IMR-90 (cell line): ENCODE results near the gene CALHM3. TPM values are rescaled to one million over a fixed set of nuclear protein-coding genes. Genes with fewer than 3 reads are reported as not detected.

Experiments
- ATAC-seq: fragments of 200-7000 bp; cut with Tn5 transposase; 2 replicates; pipeline ENCODE4 v1.9.1; 2020; ENCODE audit warnings: low read depth, mild to moderate bottlenecking, moderate library complexity
- BruUV-seq: library from RNA; stranded (reverse); fragments of 400-500 nt; replicated peaks from 2 replicates; lab custom pipeline; 2021; lab: Mats Ljungman, UMichigan
- CTCF ChIA-PET: fragments of 300-600 bp; formaldehyde crosslinking; extraction: SDS; loops from one replicate; lab custom pipeline; 2021; ENCODE audit warnings: antibody characterized with exemption; lab: Yijun Ruan, JAX
- POLR2A ChIA-PET: fragments of 300-600 bp; sonication (Branson Sonifier 250); formaldehyde crosslinking; loops from one replicate; lab custom pipeline; 2022; ENCODE audit warnings: antibody characterized with exemption; ENCODE audit not compliant: unreplicated experiment; lab: Charles Lee
- DNase-seq: peaks from one replicate; pipeline ENCODE4 v3.0.0; 2013
- H2AFZ ChIP-seq: replicated peaks from 2 replicates; pipeline ENCODE3; 2013; ENCODE audit warnings: low read length, mild to moderate bottlenecking; ENCODE audit not compliant: poor library complexity
- H2AK5ac ChIP-seq: 2 replicates; pipeline ENCODE4 v1.6.1; 2013; ENCODE audit warnings: low read depth, low read length, inconsistent platforms
- H2AK9ac ChIP-seq: replicated peaks from 2 replicates; pipeline ENCODE3; 2013; ENCODE audit warnings: mild to moderate bottlenecking, low read depth, low read length, moderate library complexity; ENCODE audit not compliant: poor library complexity
- H2BK120ac ChIP-seq: 2 replicates; pipeline ENCODE4 v1.6.1; 2013; ENCODE audit warnings: low read depth, low read length, inconsistent platforms
- H2BK15ac ChIP-seq: 3 replicates; pipeline ENCODE4 v1.6.1; 2013; ENCODE audit warnings: low read depth, low read length, inconsistent platforms
- H2BK20ac ChIP-seq: 2 replicates; pipeline ENCODE4 v1.6.1; 2013; ENCODE audit warnings: low read depth, mild to moderate bottlenecking, inconsistent platforms, low read length, moderate library complexity
- H2BK5ac ChIP-seq: 2 replicates; pipeline ENCODE4 v1.6.1; 2013; ENCODE audit warnings: mild to moderate bottlenecking, low read depth, low read length, inconsistent platforms; ENCODE audit not compliant: poor library complexity, severe bottlenecking
- H3K14ac ChIP-seq: replicated peaks from 2 replicates; pipeline ENCODE4 v1.6.1; 2013; ENCODE audit warnings: low read depth, low read length, inconsistent platforms
- H3K18ac ChIP-seq: 2 replicates; pipeline ENCODE4 v1.6.1; 2013; ENCODE audit warnings: low read depth, low read length, control low read depth
- H3K23ac ChIP-seq: 2 replicates; pipeline ENCODE4 v1.6.1; 2013; ENCODE audit warnings: low read depth, low read length, inconsistent platforms
- H3K27ac ChIP-seq: 2 replicates; pipeline ENCODE4 v1.5.1; 2013; ENCODE audit warnings: mild to moderate bottlenecking, control low read depth, low read length; ENCODE audit not compliant: insufficient read depth
- H3K27me3 ChIP-seq: 2 replicates; pipeline ENCODE4 v1.6.1; 2013; ENCODE audit warnings: low read length; ENCODE audit not compliant: control insufficient read depth, insufficient read depth
- H3K36me3 ChIP-seq: 2 replicates; pipeline ENCODE4 v1.6.1; 2013; ENCODE audit warnings: low read length, mixed read lengths; ENCODE audit not compliant: control insufficient read depth, insufficient read depth
- H3K4ac ChIP-seq: 2 replicates; pipeline ENCODE4 v1.6.1; 2013; ENCODE audit warnings: low read depth, low read length, inconsistent platforms
- H3K4me1 ChIP-seq: 2 replicates; pipeline ENCODE4 v1.6.1; 2013; ENCODE audit warnings: low read length, mixed read lengths; ENCODE audit not compliant: control insufficient read depth, insufficient read depth
- H3K4me2 ChIP-seq: 2 replicates; pipeline ENCODE4 v1.6.1; 2013; ENCODE audit warnings: low read depth, mild to moderate bottlenecking, control low read depth, low read length, moderate library complexity
- H3K4me3 ChIP-seq: 2 replicates; pipeline ENCODE4 v1.5.1; 2013; ENCODE audit warnings: low read depth, mild to moderate bottlenecking, control low read depth, low read length, moderate library complexity; ENCODE audit not compliant: insufficient read depth
- H3K56ac ChIP-seq: 2 replicates; pipeline ENCODE4 v1.6.1; 2013; ENCODE audit warnings: low read length, inconsistent platforms; ENCODE audit not compliant: insufficient read depth; ENCODE audit errors: extremely low read depth
- H3K79me1 ChIP-seq, 2 experiments: 2 replicates each; pipeline ENCODE4 v1.6.1; 2013; ENCODE audit warnings: low read length in 2 of 2, inconsistent platforms in 1 of 2, low read depth in 1 of 2
- H3K9ac ChIP-seq: 2 replicates; pipeline ENCODE4 v1.6.1; 2013; ENCODE audit warnings: low read depth, low read length, control low read depth
- H3K9me1 ChIP-seq: 2 replicates; pipeline ENCODE4 v1.6.1; 2013; ENCODE audit warnings: low read length, inconsistent platforms; ENCODE audit not compliant: insufficient read depth
- H3K9me3 ChIP-seq: 2 replicates; pipeline ENCODE4 v1.6.1; 2013; ENCODE audit warnings: low read length; ENCODE audit not compliant: control insufficient read depth, insufficient read depth
- H4K20me1 ChIP-seq: 2 replicates; pipeline ENCODE4 v1.6.1; 2013; ENCODE audit warnings: low read length, inconsistent platforms; ENCODE audit not compliant: insufficient read depth
- H4K5ac ChIP-seq: 2 replicates; pipeline ENCODE4 v1.6.1; 2013; ENCODE audit warnings: mild to moderate bottlenecking, low read depth, low read length, control low read depth
- H4K8ac ChIP-seq, 2 experiments: 2 replicates each; pipeline ENCODE4 v1.6.1; 2013; ENCODE audit warnings: low read depth in 2 of 2, low read length in 2 of 2, control low read depth in 1 of 2, inconsistent platforms in 1 of 2
- H4K91ac ChIP-seq: 2 replicates; pipeline ENCODE4 v1.6.1; 2013; ENCODE audit warnings: low read depth, low read length, inconsistent platforms; ENCODE audit not compliant: insufficient read depth
- BHLHE40 ChIP-seq: fragments of 150-350 bp; IDR thresholded peaks from 2 replicates; pipeline ENCODE4 v1.6.1; 2016; ENCODE audit warnings: mild to moderate bottlenecking, low read depth, low read length
- CEBPB ChIP-seq: IDR thresholded peaks from 2 replicates; pipeline ENCODE4 v1.6.1; 2012; ENCODE audit warnings: low read depth, low read length, improper control_type of control experiment
- CHD1 ChIP-seq: IDR thresholded peaks from 2 replicates; pipeline ENCODE4 v1.6.1; 2012; ENCODE audit warnings: low read depth, low read length, improper control_type of control experiment
- FOS ChIP-seq: fragments of 150-350 bp; IDR thresholded peaks from 2 replicates; pipeline ENCODE4 v1.6.1; 2016; ENCODE audit warnings: low read depth, low read length
- MAFK ChIP-seq: IDR thresholded peaks from 2 replicates; pipeline ENCODE4 v1.6.1; 2012; ENCODE audit warnings: low read depth, low read length, improper control_type of control experiment
- MXI1 ChIP-seq: IDR thresholded peaks from 2 replicates; pipeline ENCODE4 v1.6.1; 2012; ENCODE audit warnings: low read depth, mild to moderate bottlenecking, low read length, moderate library complexity, borderline replicate concordance
- NFE2L2 ChIP-seq: fragments of 150-350 bp; IDR thresholded peaks from 2 replicates; pipeline ENCODE4 v1.6.1; 2016; ENCODE audit warnings: low read depth, mild to moderate bottlenecking, low read length
- POLR2A ChIP-seq: IDR thresholded peaks from 2 replicates; pipeline ENCODE4 v1.6.1; 2012; ENCODE audit warnings: mild to moderate bottlenecking, low read depth, low read length
- RAD21 ChIP-seq: IDR thresholded peaks from 2 replicates; pipeline ENCODE4 v1.6.1; 2012; ENCODE audit warnings: low read length, improper control_type of control experiment
- RCOR1 ChIP-seq: IDR thresholded peaks from 2 replicates; pipeline ENCODE4 v1.6.1; 2012; ENCODE audit warnings: mild to moderate bottlenecking, low read length, improper control_type of control experiment; ENCODE audit not compliant: insufficient replicate concordance
- RFX5 ChIP-seq: IDR thresholded peaks from 2 replicates; pipeline ENCODE4 v1.8.0; 2012; ENCODE audit warnings: low read depth, mild to moderate bottlenecking, low read length, moderate library complexity
- SMC3 ChIP-seq: fragments of 150-350 bp; IDR thresholded peaks from 2 replicates; pipeline ENCODE4 v1.6.1; 2016; ENCODE audit warnings: low read depth, mild to moderate bottlenecking, antibody characterized with exemption, low read length, moderate library complexity
- WGBS, 2 experiments: methylation state at CpG; one replicate each; pipeline versions ENCODE4 v1.1.5 to v1.1.7; 2013; ENCODE audit warnings: missing lambda C conversion rate in 2 of 2; ENCODE audit not compliant: insufficient read length in 1 of 2; ENCODE audit errors: extremely low coverage in 2 of 2; 5-methylcytosine and 5-hydroxymethylcytosine counted together
- dilution Hi-C: fragments of 300-500 bp; cut with HindIII; formaldehyde crosslinking; loops from one replicate; pipeline ENCODE4 v1.14.3; 2018; ENCODE audit warnings: low sequenced_read_pairs; ENCODE audit not compliant: unreplicated experiment
- in situ Hi-C: fragments of 300-500 bp; cut with MboI; formaldehyde crosslinking; loops from 3 replicates; pipeline ENCODE4 v1.14.3; 2019; ENCODE audit warnings: low sequenced_read_pairs, inconsistent platforms, mixed read lengths
- intact Hi-C: fragments of 100-400 bp; cut with micrococcal nuclease; formaldehyde crosslinking; loops from 2 replicates; pipeline ENCODE4 v1.10.0; 2022
- polyA plus RNA-seq, 3 experiments: library from polyadenylated mRNA; depleted of rRNA; stranded (reverse); fragments of >200 nt; gene quantifications; 2 replicates each; pipeline ENCODE4 v1.2.3, GENCODE V29; 2012; ENCODE audit warnings: low replicate concordance in 1 of 3
- total RNA-seq: library from RNA; depleted of rRNA; stranded (reverse); fragments of >200 nt; gene quantifications from 2 replicates; pipeline ENCODE4 v1.2.3, GENCODE V29; 2012
- TF ChIP-seq, protein P1 (sequence below): fragments of 150-350 bp; IDR thresholded peaks from 2 replicates; pipeline ENCODE4 v1.6.1; 2016; ENCODE audit warnings: low read depth, mild to moderate bottlenecking, low read length, moderate library complexity, borderline replicate concordance
- TF ChIP-seq, protein P2 (sequence below): conservative IDR thresholded peaks from 2 replicates; pipeline ENCODE4 v1.5.1; 2012; ENCODE audit warnings: mild to moderate bottlenecking, low read depth, low read length, improper control_type of control experiment
- TF ChIP-seq, protein P3 (sequence below): fragments of 150-350 bp; IDR thresholded peaks from 2 replicates; pipeline ENCODE4 v1.6.1; 2017; ENCODE audit warnings: mild to moderate bottlenecking, antibody characterized with exemption, low read length, low read depth

Gene CALHM3
- total and polyA plus RNA-seq, 2 of the 4 experiments (the other 2 are of a cell fraction), result not detected

DNA sequence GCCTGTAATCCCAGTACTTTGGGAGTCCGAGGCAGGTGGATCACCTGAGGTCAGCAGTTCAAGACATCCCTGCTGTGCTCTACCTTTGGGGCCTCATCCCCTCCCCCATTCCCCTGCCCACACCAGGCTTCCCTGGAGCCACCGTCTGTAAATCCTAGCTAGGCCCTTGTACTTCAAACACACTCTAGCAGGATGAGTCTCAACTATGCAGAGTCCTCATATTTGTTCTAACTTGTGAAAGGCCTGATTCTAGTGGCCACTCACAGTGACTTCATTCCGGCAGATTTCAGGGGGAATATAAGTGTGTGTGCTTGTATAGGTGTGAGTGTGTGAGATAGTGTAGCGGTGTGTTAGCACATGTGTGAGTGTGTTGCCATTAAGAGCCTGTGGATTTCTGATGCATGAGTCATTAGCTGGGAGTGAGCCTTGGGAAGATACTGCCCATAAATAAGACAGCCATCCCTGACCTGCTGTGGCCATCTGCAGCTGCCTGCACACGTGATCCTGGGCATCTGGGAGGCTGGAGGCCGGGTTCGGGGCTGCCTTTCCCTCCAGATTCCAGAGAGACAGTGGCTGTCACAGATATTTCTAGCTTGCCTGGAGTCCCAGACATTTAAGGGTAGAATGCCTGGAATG is 12.8 kb upstream of the CALHM3 start:
- Histone ChIP-seq H2BK15ac (no peak overlapping the region), H3K18ac (no peak overlapping the region), H3K9me3 (no peaks in the 10 kb centered on the region), H2AK5ac (peak overlapping the region; percentile 21; the same call in 1 of the 2 replicates), H3K9me1 (peaks cover 9% of the 10 kb centered on the region; the same call in 1 of the 2 replicates), H4K8ac (no peak overlapping the region), H3K27me3 (peaks cover 55% of the 10 kb centered on the region), H3K27ac (no peak overlapping the region), H2BK20ac (no peak overlapping the region), H2BK5ac (no peak overlapping the region), H4K20me1 (peaks cover 16% of the 10 kb centered on the region; the same call in 1 of the 2 replicates), H3K14ac (no peak overlapping the region), H3K4me1 (peaks cover 19% of the 10 kb centered on the region), H3K4me2 (peak overlapping the region; percentile 6; the same call in 1 of the 2 replicates), H3K4ac (peak overlapping the region; percentile 7; the same call in 1 of the 2 replicates), H3K23ac (no peak overlapping the region), H4K91ac (no peak overlapping the region), H3K56ac (no peak overlapping the region), H2AFZ (peak overlapping the region; percentile 68), H3K4me3 (no peak overlapping the region), H2BK120ac (no peak overlapping the region), H2AK9ac (peak overlapping the region; percentile 33), H3K36me3 (no peaks in the 10 kb centered on the region), H3K79me1 (no peaks in the 10 kb centered on the region), H3K9ac (no peak overlapping the region), H4K5ac (no peak overlapping the region)
- 25% methylated on average over 4 of the region's 7 CpGs; no CpG with 5 or more reads in 1 of the 2 experiments for WGBS, 2 experiments
- ATAC-seq (peak; percentile 81), DNase-seq (peak; percentile 98)
- in situ Hi-C loops (loop anchor here (10.0 kb wide), 1 partner anchor 193 kb away; no protein-coding TSS in a partner anchor), intact Hi-C loops (no loop called here), dilution Hi-C loops (no loop called here)
- BruUV-seq, result no TSS peak
- POLR2A ChIA-PET, result no interaction called here
- CTCF ChIA-PET, result no interaction called here
- TF ChIP-seq FOS (peak; percentile 79), NFE2L2 (no peak), BHLHE40 (peak; percentile 87; the same call in 1 of the 2 replicates), SMC3 (no peak), RCOR1 (peak; percentile 79), MAFK (no peak), CHD1 (no peak), RAD21 (no peak), POLR2A (no peak), MXI1 (peak; percentile 39; the same call in 1 of the 2 replicates), CEBPB (no peak), RFX5 (no peak)
- TF ChIP-seq, protein P1, sequence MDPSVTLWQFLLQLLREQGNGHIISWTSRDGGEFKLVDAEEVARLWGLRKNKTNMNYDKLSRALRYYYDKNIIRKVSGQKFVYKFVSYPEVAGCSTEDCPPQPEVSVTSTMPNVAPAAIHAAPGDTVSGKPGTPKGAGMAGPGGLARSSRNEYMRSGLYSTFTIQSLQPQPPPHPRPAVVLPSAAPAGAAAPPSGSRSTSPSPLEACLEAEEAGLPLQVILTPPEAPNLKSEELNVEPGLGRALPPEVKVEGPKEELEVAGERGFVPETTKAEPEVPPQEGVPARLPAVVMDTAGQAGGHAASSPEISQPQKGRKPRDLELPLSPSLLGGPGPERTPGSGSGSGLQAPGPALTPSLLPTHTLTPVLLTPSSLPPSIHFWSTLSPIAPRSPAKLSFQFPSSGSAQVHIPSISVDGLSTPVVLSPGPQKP, result no peak
- TF ChIP-seq, protein P2, sequence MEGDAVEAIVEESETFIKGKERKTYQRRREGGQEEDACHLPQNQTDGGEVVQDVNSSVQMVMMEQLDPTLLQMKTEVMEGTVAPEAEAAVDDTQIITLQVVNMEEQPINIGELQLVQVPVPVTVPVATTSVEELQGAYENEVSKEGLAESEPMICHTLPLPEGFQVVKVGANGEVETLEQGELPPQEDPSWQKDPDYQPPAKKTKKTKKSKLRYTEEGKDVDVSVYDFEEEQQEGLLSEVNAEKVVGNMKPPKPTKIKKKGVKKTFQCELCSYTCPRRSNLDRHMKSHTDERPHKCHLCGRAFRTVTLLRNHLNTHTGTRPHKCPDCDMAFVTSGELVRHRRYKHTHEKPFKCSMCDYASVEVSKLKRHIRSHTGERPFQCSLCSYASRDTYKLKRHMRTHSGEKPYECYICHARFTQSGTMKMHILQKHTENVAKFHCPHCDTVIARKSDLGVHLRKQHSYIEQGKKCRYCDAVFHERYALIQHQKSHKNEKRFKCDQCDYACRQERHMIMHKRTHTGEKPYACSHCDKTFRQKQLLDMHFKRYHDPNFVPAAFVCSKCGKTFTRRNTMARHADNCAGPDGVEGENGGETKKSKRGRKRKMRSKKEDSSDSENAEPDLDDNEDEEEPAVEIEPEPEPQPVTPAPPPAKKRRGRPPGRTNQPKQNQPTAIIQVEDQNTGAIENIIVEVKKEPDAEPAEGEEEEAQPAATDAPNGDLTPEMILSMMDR, result no peak
- TF ChIP-seq, protein P3, sequence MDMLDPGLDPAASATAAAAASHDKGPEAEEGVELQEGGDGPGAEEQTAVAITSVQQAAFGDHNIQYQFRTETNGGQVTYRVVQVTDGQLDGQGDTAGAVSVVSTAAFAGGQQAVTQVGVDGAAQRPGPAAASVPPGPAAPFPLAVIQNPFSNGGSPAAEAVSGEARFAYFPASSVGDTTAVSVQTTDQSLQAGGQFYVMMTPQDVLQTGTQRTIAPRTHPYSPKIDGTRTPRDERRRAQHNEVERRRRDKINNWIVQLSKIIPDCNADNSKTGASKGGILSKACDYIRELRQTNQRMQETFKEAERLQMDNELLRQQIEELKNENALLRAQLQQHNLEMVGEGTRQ, result peak; percentile 93
